Measurements from ENCODE around the gene IQSEC3. TPM values are rescaled to one million over a fixed set of nuclear protein-coding genes. Genes with fewer than 3 reads are reported as not detected.
A peak's percentile ranks its signal among the peaks of the same experiment; 100 is the strongest.

IQSEC3 gene
- total and polyA plus RNA-seq, 2 donors from 2014 or later: 1.4 to 6.9 TPM

DNA sequence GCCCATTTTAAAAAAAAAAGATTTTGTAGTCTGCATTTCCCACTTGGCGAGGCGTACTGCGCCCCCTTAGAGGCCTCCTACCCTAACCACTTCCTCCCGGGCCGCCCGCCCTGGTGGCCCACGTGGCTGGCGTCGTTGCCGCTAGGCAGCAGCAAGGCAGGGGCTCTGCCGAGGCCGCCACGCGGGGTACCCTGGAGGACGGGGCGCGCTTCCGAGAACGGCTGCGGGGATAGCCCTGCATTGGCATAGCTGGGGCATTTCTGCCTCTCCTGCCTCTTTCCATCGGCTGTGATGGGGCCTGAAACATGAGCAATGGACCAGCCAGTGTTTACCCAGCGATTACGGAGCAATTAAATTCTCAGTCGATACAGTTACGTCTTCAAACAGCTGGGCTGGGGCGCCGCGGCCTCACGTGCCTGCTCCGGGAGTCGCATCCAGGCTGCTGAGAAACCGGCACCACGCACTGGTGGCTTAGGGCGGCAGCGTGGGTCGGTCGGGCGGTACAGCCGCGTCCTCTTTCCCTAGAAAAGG is 38.0 kb downstream of the IQSEC3 start:
- no peaks in the 10 kb centered on the region for H3K36me3 ChIP-seq (ENCODE audit: control insufficient read depth in 2 of 3, insufficient read depth in 3 of 3, low read length in 3 of 3)
- FAIRE-seq: no peak
- peaks cover 0 to 2% (median 0%) of the 10 kb centered on the region in 3 donors for H3K4me1 ChIP-seq (ENCODE audit: control insufficient read depth in 2 of 3, insufficient read depth in 2 of 3, low read depth in 1 of 3, low read length in 3 of 3)
- TF ChIP-seq, protein P1, sequence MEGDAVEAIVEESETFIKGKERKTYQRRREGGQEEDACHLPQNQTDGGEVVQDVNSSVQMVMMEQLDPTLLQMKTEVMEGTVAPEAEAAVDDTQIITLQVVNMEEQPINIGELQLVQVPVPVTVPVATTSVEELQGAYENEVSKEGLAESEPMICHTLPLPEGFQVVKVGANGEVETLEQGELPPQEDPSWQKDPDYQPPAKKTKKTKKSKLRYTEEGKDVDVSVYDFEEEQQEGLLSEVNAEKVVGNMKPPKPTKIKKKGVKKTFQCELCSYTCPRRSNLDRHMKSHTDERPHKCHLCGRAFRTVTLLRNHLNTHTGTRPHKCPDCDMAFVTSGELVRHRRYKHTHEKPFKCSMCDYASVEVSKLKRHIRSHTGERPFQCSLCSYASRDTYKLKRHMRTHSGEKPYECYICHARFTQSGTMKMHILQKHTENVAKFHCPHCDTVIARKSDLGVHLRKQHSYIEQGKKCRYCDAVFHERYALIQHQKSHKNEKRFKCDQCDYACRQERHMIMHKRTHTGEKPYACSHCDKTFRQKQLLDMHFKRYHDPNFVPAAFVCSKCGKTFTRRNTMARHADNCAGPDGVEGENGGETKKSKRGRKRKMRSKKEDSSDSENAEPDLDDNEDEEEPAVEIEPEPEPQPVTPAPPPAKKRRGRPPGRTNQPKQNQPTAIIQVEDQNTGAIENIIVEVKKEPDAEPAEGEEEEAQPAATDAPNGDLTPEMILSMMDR (IDR thresholded peaks at IDR 0.05; ENCODE audit: borderline replicate concordance, extremely low read depth, insufficient read depth): no peak
- H3K9me3 ChIP-seq (ENCODE audit: control insufficient read depth in 2 of 3, insufficient read depth in 1 of 3, low read length in 3 of 3): no peaks in the 10 kb centered on the region
- intact Hi-C loops (cut with DNase I): no loop called here
- peak in 4 of 5 donors; percentile 82 to 87 (median 85) for DNase-seq
- H3K27me3 ChIP-seq (ENCODE audit: control insufficient read depth, insufficient read depth, low read length): no peaks in the 10 kb centered on the region
- H3K9ac ChIP-seq (ENCODE audit: low read length in 3 of 3): no peak overlapping the region
- no peak overlapping the region for H3K4me3 ChIP-seq (ENCODE audit: low read length in 3 of 3)
- H3K27ac ChIP-seq (ENCODE audit: low read depth in 2 of 2, low read length in 2 of 2): no peak overlapping the region

DNA sequence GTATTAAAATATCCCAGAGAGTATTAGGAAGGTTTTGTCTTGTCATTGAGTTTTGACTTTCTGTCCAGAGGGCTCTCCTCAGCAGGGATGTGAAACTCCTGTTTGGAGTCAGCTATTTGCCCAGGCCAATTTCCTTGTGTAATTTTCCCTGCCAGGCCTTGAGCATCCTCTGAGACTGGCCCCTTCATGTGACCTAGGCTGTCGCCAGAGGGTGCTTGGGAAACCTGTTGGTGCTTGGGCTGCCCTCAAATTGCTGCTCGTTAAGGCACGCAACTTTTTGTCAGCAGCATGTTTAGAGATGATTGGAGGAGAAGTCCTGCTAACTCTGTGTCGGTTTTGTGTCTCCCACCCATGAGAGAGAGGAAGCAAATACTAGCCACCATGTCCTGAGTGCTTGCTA is 39.1 kb downstream of the IQSEC3 start:
- DNase-seq: no peak
- Histone ChIP-seq H3K27ac (ENCODE audit: low read depth in 2 of 2, low read length in 2 of 2) (no peak overlapping the region), H3K9me3 (ENCODE audit: control insufficient read depth in 2 of 3, insufficient read depth in 1 of 3, low read length in 3 of 3) (no peaks in the 10 kb centered on the region), H3K27me3 (ENCODE audit: control insufficient read depth, insufficient read depth, low read length) (no peaks in the 10 kb centered on the region), H3K4me1 (ENCODE audit: control insufficient read depth in 2 of 3, insufficient read depth in 2 of 3, low read depth in 1 of 3, low read length in 3 of 3) (peaks cover 0 to 2% (median 0%) of the 10 kb centered on the region in 3 donors), H3K9ac (ENCODE audit: low read length in 3 of 3) (no peak overlapping the region), H3K4me3 (ENCODE audit: low read length in 3 of 3) (no peak overlapping the region), H3K36me3 (ENCODE audit: control insufficient read depth in 2 of 3, insufficient read depth in 3 of 3, low read length in 3 of 3) (no peaks in the 10 kb centered on the region)
- intact Hi-C loops (cut with DNase I): no loop called here
- TF ChIP-seq, protein P1 (IDR thresholded peaks at IDR 0.05; ENCODE audit: borderline replicate concordance, extremely low read depth, insufficient read depth): no peak
- no peak for FAIRE-seq

DNA sequence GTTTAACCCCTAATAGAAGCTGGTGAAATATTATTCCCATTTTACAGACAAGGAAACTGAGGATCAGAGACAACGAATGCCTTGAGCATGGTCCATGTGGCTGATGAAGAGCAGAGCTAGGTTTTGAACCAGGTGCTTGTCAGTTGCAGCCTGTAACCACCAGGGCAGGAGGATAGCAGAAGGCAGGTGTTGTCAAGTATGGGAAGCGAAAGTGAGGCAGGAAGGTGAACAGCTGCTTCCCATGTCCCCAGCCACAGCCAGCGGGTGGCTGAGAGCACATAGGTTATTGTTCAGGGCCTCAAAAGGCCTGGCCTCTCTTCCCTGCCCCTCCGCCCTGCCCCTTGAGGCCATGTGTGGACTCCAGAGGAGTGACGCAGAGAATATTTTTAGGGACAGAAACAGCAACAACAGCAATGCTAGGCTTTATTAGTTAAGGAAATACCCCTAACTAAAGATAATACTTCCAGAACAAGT is 39.6 kb downstream of the IQSEC3 start:
- intact Hi-C loops (cut with DNase I): no loop called here
- Histone ChIP-seq H3K9me3 (ENCODE audit: control insufficient read depth in 2 of 3, insufficient read depth in 1 of 3, low read length in 3 of 3) (no peaks in the 10 kb centered on the region), H3K36me3 (ENCODE audit: control insufficient read depth in 2 of 3, insufficient read depth in 3 of 3, low read length in 3 of 3) (no peaks in the 10 kb centered on the region), H3K27me3 (ENCODE audit: control insufficient read depth, insufficient read depth, low read length) (no peaks in the 10 kb centered on the region), H3K9ac (ENCODE audit: low read length in 3 of 3) (no peak overlapping the region), H3K4me3 (ENCODE audit: low read length in 3 of 3) (no peak overlapping the region), H3K27ac (ENCODE audit: low read depth in 2 of 2, low read length in 2 of 2) (no peak overlapping the region), H3K4me1 (ENCODE audit: control insufficient read depth in 2 of 3, insufficient read depth in 2 of 3, low read depth in 1 of 3, low read length in 3 of 3) (peaks cover 0 to 2% (median 0%) of the 10 kb centered on the region in 3 donors)
- DNase-seq (no peak), FAIRE-seq (no peak)
- TF ChIP-seq, protein P1 (IDR thresholded peaks at IDR 0.05; ENCODE audit: borderline replicate concordance, extremely low read depth, insufficient read depth): no peak

DNA sequence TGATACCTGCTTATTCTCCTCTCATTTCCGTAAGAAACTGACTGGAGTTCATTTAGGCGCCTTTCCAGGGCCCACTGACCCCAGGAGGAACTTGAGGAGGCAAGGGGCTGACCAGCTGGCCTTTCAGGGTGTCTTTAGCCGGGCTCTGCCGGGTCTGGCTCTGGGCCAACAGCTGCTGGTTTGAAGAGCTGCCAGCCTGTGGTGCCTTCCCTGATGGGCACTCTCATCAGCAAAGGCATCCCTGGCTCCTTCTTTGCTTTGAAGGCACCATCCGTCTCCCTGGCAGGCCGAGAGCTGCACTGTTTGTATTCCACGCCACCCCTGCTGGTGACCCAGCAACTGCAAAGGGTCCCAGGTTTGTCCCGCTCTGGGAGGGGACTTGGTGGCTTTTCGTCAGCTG is 42.0 kb downstream of the IQSEC3 start:
- Histone ChIP-seq H3K27me3 (ENCODE audit: control insufficient read depth, insufficient read depth, low read length) (no peaks in the 10 kb centered on the region), H3K27ac (ENCODE audit: low read depth in 2 of 2, low read length in 2 of 2) (no peak overlapping the region), H3K4me1 (ENCODE audit: control insufficient read depth in 2 of 3, insufficient read depth in 2 of 3, low read depth in 1 of 3, low read length in 3 of 3) (peaks cover 0 to 7% (median 2%) of the 10 kb centered on the region in 3 donors), H3K36me3 (ENCODE audit: control insufficient read depth in 2 of 3, insufficient read depth in 3 of 3, low read length in 3 of 3) (no peaks in the 10 kb centered on the region), H3K9me3 (ENCODE audit: control insufficient read depth in 2 of 3, insufficient read depth in 1 of 3, low read length in 3 of 3) (no peaks in the 10 kb centered on the region), H3K9ac (ENCODE audit: low read length in 3 of 3) (no peak overlapping the region), H3K4me3 (ENCODE audit: low read length in 3 of 3) (no peak overlapping the region)
- DNase-seq (peak in 3 of 5 donors; percentile 47 to 66 (median 59)), FAIRE-seq (no peak)
- TF ChIP-seq, protein P1 (IDR thresholded peaks at IDR 0.05; ENCODE audit: borderline replicate concordance, extremely low read depth, insufficient read depth): no peak
- intact Hi-C loops (cut with DNase I): no loop called here

All from kidney (tissue), 14 donors.